Kidney epithelial cell (primary cell): ENCODE results near the gene DLX2. TPM values are rescaled to one million over a fixed set of nuclear protein-coding genes. Genes with fewer than 3 reads are reported as not detected.

Experiments used
- DNase-seq: peaks from one replicate; pipeline ENCODE4 v3.0.0-alpha.2; 2010; ENCODE audit warnings: low read depth
- H3K27me3 ChIP-seq: 2 replicates; pipeline ENCODE4 v1.6.0; 2011; ENCODE audit warnings: low read length; ENCODE audit not compliant: control insufficient read depth, insufficient read depth
- H3K36me3 ChIP-seq: 2 replicates; pipeline ENCODE4 v1.5.1; 2011; ENCODE audit warnings: low read length; ENCODE audit not compliant: control insufficient read depth, insufficient read depth
- H3K4me3 ChIP-seq: 2 replicates; pipeline ENCODE4 v1.5.1; 2011; ENCODE audit warnings: low read depth, mild to moderate bottlenecking, control low read depth, low read length
- total RNA-seq: library from RNA; depleted of rRNA; stranded (reverse); fragments of >200 nt; gene quantifications from 2 replicates; pipeline ENCODE4 v1.2.3, GENCODE V29; 2015
- TF ChIP-seq, protein P1 (sequence below): IDR thresholded peaks from 2 replicates; pipeline ENCODE4 v1.5.1; 2011; ENCODE audit warnings: mild to moderate bottlenecking, moderate library complexity, low read length, control low read depth, inconsistent platforms; ENCODE audit not compliant: insufficient read depth, poor library complexity, severe bottlenecking

DLX2 gene
- total RNA-seq, 1 donor from 2014 or later: 0.08 TPM

DNA sequence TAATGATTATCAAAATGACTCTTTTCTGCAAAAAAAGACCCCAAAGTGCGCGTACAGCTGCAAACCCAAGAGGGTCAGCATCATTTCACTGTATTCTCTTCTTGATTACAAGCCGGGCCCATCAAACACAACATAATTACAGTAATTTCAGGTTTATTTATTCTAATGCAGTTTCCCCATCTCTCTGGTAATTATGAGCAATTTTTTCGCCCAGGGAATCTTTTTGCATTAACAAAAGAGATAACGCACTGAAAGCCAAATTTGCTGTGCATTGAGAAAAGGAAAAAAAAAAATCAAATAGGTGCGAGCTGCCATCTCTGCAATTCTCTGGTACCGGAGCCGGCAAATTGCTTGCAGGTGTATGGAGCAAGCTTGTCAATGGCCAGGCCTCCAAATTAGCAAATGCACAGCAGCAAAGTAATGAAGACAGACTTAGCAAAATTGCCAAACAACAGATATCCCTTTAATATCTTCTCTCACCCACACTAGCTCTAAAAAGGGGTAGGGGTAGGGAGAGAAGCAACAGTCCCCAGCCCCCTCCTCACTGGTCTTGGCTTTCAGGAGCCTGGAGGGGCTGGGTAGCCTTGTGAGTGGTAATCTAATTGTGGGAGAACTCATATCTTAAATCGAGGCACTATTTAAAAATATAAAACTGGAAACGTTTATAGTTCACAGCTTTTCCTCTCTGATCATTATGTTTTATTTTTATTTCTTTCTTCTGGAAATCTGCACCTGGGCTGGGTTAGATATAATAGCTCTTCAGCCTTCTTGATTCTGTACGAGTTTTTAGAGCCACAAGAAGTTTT, 10.7 kb downstream of the DLX2 start:
- H3K4me3 ChIP-seq: no peak overlapping the region
- peaks cover 95% of the 10 kb centered on the region for H3K27me3 ChIP-seq
- no peak for DNase-seq
- TF ChIP-seq, protein P1, sequence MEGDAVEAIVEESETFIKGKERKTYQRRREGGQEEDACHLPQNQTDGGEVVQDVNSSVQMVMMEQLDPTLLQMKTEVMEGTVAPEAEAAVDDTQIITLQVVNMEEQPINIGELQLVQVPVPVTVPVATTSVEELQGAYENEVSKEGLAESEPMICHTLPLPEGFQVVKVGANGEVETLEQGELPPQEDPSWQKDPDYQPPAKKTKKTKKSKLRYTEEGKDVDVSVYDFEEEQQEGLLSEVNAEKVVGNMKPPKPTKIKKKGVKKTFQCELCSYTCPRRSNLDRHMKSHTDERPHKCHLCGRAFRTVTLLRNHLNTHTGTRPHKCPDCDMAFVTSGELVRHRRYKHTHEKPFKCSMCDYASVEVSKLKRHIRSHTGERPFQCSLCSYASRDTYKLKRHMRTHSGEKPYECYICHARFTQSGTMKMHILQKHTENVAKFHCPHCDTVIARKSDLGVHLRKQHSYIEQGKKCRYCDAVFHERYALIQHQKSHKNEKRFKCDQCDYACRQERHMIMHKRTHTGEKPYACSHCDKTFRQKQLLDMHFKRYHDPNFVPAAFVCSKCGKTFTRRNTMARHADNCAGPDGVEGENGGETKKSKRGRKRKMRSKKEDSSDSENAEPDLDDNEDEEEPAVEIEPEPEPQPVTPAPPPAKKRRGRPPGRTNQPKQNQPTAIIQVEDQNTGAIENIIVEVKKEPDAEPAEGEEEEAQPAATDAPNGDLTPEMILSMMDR: no peak
- H3K36me3 ChIP-seq: no peaks in the 10 kb centered on the region

DNA sequence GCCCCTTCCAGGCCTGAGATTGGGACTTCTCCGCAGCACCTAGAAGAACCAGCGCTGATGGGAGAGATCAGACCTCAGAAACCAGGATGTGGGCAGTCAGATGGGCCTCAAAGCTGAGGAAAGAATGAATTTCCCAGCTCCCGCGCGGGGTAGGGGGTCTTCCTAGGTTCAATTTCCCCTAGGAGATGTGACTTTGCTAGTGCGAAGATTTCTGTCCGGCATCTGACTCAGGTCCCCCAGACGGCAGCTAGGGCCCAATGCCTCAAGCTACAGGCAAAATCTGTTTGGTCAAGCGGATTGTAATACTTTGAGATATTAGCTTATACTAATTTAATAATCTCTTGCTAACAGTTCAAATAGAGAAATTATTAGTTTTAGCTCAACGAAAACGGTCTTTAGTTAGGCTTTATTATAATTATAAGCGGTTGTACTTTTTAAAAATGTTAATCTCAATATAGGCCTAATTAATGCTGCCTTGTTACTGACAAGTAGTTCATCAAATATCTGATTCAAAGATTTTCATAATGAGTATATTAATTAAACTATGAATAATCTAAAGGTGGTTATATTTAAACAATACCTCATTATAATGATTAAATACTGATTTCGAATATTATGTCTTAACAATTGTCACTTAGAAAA, 11.6 kb downstream of the DLX2 start:
- H3K4me3 ChIP-seq: no peak overlapping the region
- H3K27me3 ChIP-seq: peaks cover 95% of the 10 kb centered on the region
- TF ChIP-seq, protein P1: no peak
- no peaks in the 10 kb centered on the region for H3K36me3 ChIP-seq
- DNase-seq: no peak

DNA sequence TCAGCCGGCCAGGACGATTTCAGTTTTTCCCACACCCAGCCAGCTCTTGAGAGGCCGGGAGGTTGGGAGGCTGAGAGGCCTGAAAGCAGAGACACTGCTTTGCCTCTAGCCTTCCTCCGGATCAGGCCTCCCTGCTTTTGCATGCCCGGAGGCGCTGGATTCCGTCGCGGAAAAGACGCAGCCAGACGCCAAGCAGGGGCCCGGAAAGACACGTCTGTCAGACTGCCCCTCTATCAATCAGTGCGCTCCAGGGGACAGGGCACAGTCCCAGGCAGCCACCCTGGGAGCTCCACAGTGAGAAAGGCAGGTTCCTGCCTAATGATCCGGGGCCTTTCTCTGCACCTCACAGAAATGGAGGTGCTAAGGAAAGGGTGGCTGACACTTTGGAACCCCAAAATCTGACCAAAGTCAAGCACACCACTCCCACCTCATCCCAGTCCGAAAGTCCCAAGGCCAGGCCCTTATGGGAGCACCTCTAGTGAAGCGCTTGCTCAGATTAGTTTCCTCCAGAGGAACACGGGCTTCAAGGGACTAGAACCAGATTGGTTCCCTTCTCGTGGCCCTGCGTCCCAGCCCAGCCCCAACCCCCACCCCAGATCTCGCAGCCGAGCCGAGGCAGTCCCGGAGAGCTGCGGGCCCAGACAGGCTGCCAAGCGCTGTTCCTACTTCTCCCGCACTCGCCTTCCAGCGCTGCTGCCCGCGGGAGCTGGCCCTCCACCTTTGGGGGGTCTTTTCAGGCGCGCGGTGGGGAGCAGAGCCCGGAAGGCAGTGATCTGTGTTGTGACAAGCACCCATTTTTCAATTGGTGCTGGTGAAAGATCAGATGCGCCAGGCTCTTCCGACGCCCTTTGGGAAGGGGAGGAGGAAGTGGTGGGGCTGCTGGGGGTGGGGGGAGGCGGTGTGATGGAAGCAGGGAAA, 12.4 kb downstream of the DLX2 start:
- Histone ChIP-seq H3K4me3 (no peak overlapping the region), H3K36me3 (no peaks in the 10 kb centered on the region), H3K27me3 (peaks cover 95% of the 10 kb centered on the region)
- no peak for DNase-seq
- TF ChIP-seq, protein P1: no peak

GRCh38 chr2:172089633-172090032, 13.1 kb downstream of the DLX2 start:
- Histone ChIP-seq H3K36me3 (no peaks in the 10 kb centered on the region), H3K4me3 (no peak overlapping the region), H3K27me3 (peaks cover 95% of the 10 kb centered on the region)
- no peak for DNase-seq
- TF ChIP-seq, protein P1: no peak

GRCh38 chr2:172089005-172089504, 13.6 kb downstream of the DLX2 start:
- TF ChIP-seq, protein P1: no peak
- Histone ChIP-seq H3K4me3 (no peak overlapping the region), H3K36me3 (no peaks in the 10 kb centered on the region), H3K27me3 (peaks cover 95% of the 10 kb centered on the region)
- DNase-seq: no peak
